ENCODE results near the gene PITX1.
"Not testable (repeated sequence)": the region's sequence is repeated elsewhere in the genome, so short reads cannot be mapped to it uniquely, and the experiment has no call there.

PITX1 gene

DNA sequence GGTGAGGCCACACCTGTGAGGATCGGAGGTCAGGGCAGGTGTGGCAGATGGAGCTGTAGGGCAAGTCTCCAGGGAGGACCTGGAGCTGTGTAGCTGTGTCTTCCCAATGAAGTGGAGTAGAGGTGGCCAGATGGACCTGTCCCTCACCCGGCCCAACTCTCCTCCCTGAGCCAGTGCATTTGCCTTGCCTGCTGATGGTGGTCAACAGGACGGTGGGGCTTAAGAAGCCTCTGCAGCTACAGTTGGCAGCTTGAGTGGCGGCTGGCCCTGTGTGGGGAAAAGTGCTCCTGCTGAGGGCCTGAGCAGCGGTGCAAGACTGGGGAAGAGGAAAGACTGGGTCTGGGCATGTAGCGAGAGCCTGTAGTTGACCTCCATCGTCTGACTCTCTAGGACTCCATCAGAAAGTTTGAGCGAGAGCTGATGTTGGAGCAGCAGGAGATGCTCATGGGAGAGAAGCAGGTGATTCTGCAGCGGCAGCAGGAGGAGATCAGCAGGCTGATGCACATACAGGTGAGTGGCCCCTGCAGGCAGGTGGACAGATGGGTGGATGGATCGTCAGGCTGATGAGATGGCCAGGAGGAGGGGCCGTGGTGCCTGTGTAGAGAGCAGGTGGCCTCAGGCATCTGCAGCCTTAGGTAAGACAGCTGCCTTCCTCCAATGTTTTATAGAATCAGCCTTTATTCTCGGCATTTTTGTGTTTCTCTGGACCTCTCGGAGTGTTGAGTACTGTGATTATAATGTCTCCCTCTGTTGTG lies 24.9 kb downstream of the PITX1 start:
- DNase-seq, result no peak

DNA sequence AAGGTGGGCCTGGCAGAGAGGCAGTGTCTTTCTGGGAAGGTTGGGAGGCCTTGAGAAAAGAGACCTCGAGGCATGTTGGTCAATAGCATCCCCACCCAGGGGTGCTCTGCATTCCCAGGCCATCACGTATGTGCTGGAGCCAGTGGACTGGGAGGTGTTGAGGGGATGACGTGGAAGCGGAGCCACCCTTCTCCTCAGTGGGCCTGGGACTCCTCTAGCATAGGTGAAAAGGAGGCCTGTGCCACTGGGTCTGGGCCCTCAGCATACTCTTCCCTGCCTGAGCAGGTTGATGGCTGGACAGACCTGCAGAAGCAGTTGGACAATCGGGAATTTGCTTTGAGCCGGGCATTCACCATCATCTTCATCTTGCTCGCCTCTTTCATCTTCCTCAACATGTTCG lies 25.5 kb downstream of the PITX1 start:
- no peak for DNase-seq

DNA sequence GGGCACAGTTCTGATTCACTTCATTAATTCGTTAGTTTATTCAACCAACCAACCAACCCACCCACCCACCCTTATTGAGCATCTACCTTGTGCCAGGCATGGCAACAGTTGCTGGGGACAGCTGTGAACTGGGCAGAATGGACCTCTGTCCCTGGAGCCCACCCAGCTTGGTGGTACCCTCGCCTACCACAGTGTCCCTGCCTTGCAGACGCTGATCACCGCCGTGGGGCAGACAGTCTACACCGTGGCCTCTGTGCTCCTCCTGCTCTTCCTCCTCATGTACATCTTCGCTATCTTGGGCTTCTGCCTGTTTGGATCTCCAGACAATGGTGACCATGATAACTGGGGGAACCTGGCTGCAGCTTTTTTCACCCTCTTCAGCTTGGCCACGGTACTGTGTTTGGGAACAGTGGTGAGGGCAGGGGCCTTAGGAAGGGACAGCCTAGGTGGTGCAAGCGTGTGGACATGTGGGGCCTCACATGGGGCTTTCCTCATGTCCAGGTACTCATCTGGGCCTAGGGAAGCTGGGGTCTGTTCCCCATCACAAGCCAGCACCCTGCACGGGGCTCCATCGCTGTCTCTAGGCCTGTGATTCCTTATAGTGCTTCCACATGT lies 26.2 kb downstream of the PITX1 start:
- DNase-seq, result no peak

DNA sequence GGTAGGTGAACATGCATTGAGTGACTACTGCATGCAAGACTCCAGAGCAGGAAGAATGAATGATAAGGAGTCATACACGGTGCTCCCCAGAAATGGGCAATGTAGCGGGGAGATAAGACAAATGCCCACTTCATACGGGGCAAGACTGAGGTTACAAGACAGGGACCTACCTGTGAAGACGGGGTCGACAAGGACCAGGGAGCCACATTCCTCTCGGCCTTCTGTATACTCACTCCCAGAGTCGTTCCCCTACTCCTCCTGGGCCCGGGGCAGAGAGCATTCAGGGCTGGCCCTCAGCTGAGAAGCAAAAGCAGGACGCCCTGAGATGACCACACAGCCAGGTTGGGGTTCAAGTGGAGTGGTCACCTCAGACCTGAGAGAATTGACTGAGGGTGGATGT lies 26.7 kb downstream of the PITX1 start:
- DNase-seq, result no peak

DNA sequence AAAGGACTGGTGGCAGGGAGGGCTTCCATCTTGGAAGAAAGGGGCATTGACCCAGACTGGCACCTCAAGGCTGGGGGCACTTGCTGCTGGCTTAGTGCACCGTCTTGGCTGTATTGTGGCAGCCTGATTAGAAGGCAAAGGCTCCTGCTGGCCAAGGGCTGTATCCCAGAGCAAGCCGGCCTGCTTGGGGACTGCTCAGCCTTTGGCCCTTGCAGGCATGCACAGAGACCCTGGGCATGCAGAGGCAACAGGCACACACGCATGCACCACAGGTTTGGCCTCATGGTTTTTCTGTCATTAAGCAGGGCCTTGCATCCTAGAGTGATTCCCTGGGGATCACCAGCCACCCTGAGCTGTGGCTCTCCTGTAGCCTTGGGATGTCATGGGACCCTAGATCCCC lies 29.0 kb downstream of the PITX1 start:
- DNase-seq, result no peak

DNA sequence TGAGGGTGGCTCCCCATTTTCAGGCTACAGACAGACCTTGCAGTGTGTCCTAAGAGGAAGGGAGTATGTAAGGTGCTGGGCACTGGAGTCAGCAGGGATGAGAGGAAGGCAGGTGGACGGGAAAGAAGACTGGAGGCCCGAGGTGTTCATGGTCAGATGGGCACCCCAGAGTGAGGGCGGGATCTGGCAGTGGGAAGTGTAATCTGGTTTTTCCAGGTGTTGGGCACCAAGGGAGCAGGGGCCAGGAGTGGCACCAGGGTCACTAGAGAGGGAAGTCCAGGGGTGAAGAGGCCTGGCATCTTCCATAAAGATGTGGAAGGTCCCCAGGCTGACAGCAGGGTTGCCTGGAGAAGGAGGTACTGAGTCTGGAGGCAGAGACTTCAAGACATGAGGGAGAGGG lies 29.7 kb downstream of the PITX1 start:
- DNase-seq, result no peak

DNA sequence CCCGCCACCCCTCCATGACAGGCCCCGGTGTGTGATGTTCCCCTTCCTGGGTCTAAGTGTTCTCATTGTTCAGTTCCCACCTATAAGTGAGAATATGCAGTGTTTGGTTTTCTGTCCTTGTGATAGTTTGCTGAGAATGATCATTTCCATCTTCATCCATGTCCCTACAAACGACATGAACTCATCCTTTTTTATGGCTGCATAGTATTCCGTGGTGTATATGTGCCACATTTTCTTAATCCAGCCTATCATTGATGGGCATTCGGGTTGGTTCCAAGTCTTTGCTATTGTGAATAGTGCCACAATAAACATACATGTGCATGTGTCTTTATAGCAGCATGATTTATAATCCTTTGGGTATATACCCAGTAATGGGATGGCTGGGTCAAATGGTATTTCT lies 36.0 kb downstream of the PITX1 start:
- not testable (repeated sequence) for DNase-seq

DNA sequence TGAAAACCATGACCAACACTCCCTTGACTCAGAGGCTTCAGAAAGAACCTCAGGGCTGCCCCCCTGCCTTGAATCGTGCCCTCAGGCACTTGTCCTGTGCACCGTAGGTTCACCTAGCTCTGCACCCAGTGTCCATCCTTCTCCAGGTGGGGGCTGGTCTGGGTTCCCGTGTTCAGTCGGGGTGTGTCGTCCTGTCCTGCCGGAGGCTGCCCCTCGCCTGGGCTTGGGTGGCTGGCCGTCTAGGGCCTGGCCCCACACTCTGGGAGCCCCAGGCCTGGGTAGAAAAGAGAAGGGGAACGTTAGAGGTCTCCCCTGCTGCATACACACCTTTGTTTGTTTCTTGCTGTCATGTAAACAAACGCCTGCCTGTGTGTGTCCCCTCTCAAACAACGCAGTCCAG lies 37.0 kb downstream of the PITX1 start:
- DNase-seq, result no peak

DNA sequence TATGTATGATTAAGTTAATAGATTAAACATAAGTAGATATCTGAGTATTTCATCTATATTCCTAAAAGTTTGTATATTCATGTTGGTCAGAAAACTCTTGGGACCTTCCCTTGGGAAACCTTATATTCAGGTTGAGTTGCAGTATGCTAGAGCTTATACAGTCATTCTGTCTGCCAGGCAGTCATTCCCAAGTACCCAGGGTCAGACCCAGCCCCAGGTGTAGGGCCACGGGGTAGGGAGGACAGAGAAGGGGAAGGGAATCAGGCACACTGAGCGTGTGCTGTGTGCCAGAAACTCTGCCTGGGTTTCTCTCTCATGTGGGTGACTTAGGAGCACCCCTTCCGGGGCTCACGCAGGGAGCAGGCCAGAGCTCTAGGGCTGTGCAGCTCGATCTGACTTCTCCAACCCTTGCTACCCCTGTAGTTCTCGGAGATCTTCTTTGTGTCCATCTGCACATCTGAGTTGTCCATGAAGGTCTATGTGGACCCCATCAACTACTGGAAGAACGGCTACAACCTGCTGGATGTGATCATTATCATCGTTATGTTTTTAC lies 38.1 kb downstream of the PITX1 start:
- no peak for DNase-seq

DNA sequence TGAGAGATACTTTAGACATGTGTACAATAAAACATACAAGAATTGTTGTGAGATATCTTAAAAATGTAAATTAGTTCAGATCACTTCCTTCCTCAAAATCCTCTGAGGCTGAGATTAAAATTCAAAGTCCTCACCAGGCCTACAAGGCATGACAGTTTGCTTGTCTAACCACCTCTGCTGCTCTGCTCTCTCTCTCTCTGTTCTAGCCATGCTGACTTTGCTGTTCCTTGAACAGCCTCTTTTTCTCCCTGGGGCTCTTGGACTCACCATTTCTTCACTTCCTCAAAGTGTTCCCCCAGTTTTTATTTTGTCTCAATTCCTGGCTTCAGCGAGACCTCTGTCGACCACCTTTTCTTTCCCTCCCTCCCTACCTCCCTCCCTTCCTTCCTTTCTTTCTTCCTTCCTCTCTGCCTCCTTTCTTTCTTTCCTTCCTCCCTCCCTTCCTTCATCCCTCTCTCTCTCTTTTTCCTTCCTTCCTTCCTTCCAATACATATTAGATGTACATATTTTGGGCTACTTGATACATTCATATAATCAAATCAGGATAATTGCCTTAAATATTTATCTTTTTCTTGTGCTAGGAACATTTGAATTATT lies 39.4 kb downstream of the PITX1 start:
- peak; percentile 6 for DNase-seq

DNA sequence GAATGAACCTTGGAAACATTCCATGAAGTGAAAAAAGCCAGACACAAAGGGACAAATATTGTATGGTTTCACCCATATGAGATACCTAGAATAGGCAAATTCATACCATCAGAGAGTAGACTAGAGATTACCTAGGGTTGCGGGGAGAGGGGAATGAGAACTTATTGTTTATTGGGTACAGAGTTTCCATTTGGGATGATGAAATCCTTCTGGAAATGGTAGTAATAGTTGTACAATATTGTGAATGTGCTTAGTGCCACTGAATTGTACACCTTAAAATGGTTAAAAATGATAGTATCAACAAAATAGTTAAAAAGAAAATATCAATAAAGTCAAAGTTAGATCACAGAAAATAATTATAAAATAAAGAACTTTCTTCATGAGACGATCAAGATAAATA lies 40.9 kb downstream of the PITX1 start:
- DNase-seq, result no peak

DNA sequence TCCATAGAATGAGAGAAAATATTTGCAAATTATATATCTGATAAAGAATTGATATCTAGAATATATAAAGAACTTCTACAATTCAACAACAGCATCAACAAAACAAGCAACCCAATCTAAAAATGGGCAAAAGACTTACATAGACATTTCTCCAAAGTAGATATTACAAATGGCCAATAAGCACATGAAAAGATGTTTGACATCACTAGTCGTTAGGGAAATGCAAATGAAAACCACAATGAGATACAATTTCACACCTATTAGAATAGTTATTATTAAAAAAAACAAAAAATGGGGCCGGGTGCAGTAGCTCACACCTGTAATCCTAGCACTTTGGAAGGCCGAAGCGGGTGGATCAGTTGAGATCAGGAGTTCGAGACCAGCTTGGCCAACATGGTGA lies 41.9 kb downstream of the PITX1 start:
- no peak for DNase-seq

DNA sequence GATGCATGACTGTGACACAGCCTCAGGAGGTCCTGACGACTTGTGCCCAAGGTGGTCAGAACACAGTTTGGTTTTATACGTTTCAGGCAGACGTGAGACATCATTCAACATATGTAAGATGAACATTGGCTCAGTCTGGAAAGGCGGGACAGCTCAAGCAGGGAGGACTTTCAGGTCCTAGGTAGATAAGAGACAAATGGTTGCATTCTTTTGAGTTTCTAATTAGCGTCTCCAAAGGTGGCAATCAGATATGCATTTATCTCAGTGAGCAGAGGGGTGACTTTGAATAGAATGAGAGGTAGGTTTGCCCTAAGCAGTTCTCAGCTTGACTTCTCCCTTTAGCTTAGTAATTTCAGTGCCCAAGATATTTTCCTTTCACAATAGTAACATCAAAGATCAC lies 43.8 kb downstream of the PITX1 start:
- DNase-seq, result not testable (repeated sequence)

DNA sequence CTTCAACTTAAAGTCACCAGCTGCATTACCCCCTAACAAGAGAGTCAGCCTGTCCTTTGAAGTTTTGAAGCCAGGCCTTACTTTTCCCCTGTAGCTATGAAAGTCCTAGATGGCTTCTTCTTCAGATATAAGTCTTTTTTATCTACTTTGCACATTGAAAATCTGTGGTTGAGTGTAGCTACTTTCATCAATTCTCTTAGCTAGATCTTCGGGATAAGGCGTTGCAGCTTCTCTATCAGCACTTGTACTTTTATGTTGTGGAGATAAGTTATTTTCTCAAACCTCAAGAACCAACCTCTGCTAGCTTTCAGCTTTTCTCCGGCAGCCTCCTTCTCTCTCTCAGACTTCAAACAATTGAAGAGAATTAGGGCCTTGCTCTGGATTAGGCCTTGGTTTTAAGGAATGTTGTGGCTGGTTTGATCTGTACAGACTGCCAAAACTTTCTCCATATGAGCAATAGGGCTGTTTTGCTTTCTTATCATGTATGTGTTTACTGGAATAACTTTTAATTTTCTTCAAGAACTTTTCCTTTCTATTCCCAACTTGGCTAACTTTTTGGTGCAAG lies 44.7 kb downstream of the PITX1 start:
- no peak for DNase-seq

DNA sequence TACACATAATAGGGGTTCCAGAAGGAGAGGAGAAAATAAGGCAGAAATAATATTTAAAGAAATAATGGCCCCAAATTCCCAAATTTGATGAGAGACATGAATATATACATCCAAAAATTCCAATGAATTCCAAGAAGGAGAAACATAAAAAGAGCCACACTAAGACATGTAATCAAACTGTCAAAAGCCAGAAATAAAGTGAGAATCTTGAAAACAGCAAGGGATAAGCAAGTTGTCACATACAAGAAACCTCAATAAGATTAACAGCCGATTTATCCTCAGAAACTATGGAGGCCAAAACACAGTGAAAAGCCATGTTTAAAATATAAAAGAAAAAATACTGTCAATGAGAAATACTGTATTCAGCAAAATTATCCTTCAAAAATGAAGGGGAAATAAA lies 51.8 kb downstream of the PITX1 start:
- no peak for DNase-seq

DNA sequence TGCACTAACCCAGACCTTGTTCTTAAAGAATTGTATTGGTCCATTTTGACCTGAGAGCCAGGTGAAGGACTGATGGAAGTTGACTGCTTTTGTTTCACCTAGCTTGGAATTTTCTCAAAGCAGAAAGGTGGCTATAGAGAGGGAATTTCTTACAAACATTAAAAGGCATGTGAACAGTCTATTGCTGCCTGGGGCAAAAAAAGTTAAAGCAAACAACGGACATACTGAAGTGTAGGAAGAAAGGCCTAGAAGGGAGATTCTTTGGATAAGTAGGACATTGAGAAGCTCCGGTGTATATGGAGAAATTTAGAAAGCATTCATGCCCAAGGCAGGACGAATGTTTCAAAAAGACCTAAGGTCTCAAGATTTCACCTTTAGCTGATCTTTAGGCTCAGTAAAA lies 54.6 kb downstream of the PITX1 start:
- DNase-seq, result no peak

Measured in suppressor macrophage treated with lipopolysaccharide for 4 hours (primary cell).